A673 (cell line): ENCODE results near the gene ATG7. TPM values are rescaled to one million over a fixed set of nuclear protein-coding genes. Genes with fewer than 3 reads are reported as not detected.
A peak's percentile ranks its signal among the peaks of the same experiment; 100 is the strongest.

Experiments used
- BruUV-seq: library from RNA; stranded (reverse); fragments of 400-500 nt; replicated peaks from 2 replicates; lab custom pipeline; 2021; lab: Mats Ljungman, UMichigan
- CTCF ChIA-PET: fragments of 300-600 bp; sonication (Branson Sonifier 250); formaldehyde crosslinking; loops from one replicate; lab custom pipeline; 2022; ENCODE audit warnings: antibody characterized with exemption; lab: Charles Lee
- POLR2A ChIA-PET: fragments of 300-600 bp; sonication (Branson Sonifier 250); formaldehyde crosslinking; loops from one replicate; lab custom pipeline; 2022; ENCODE audit warnings: antibody characterized with exemption; ENCODE audit not compliant: low non-redundant PET; lab: Charles Lee
- DNase-seq: peaks from one replicate; pipeline ENCODE4 v3.0.0-alpha.2; 2015; ENCODE audit warnings: low spot score
- H3K27ac ChIP-seq: fragments of 200-600 bp; sonication (generic); 2 replicates; pipeline ENCODE4 v1.5.1; 2016; ENCODE audit warnings: mixed run types, low read depth, mild to moderate bottlenecking, mixed read lengths, antibody characterized with exemption, low read length; ENCODE audit not compliant: poor library complexity, severe bottlenecking
- H3K27me3 ChIP-seq: fragments of 200-600 bp; sonication (generic); replicated peaks from 2 replicates; pipeline ENCODE4 v1.6.1; 2017; ENCODE audit warnings: mixed run types, low read depth, mild to moderate bottlenecking, mixed read lengths, antibody characterized with exemption, low read length; ENCODE audit not compliant: insufficient read depth, poor library complexity
- H3K36me3 ChIP-seq: fragments of 200-600 bp; sonication (generic); 2 replicates; pipeline ENCODE4 v1.6.1; 2016; ENCODE audit warnings: mixed run types, mild to moderate bottlenecking, mixed read lengths, antibody characterized with exemption, low read length; ENCODE audit not compliant: insufficient read depth, poor library complexity, severe bottlenecking
- H3K4me1 ChIP-seq: fragments of 200-600 bp; sonication (generic); 2 replicates; pipeline ENCODE4 v1.6.1; 2017; ENCODE audit warnings: mixed run types, mild to moderate bottlenecking, mixed read lengths, antibody characterized with exemption, low read length; ENCODE audit not compliant: insufficient read depth, poor library complexity, severe bottlenecking
- H3K4me3 ChIP-seq: fragments of 200-600 bp; sonication (generic); 2 replicates; pipeline ENCODE4 v1.5.1; 2016; ENCODE audit warnings: low read depth, mixed run types, mild to moderate bottlenecking, mixed read lengths, low read length; ENCODE audit not compliant: poor library complexity, severe bottlenecking
- H3K9me3 ChIP-seq: fragments of 200-600 bp; sonication (generic); 2 replicates; pipeline ENCODE4 v1.6.1; 2016; ENCODE audit warnings: mixed run types, low read depth, mild to moderate bottlenecking, mixed read lengths, antibody characterized with exemption, low read length; ENCODE audit not compliant: poor library complexity, severe bottlenecking
- EZH2 ChIP-seq: fragments of 200-600 bp; sonication (generic); IDR thresholded peaks from 2 replicates; pipeline ENCODE4 v1.6.1; 2017; ENCODE audit warnings: borderline replicate concordance, low read depth, mild to moderate bottlenecking, mixed read lengths, antibody characterized with exemption, low read length; ENCODE audit not compliant: poor library complexity, severe bottlenecking
- intact Hi-C: fragments of 100-400 bp; cut with micrococcal nuclease; formaldehyde crosslinking; loops from one replicate; pipeline ENCODE4 v1.10.0; 2022; ENCODE audit not compliant: unreplicated experiment
- total RNA-seq: library from RNA; stranded (reverse); gene quantifications from 2 replicates; pipeline ENCODE4 v1.2.3, GENCODE V29; 2021
- TF ChIP-seq, protein P1 (sequence below): fragments of 300-800, 200-600 bp; sonication (generic); conservative IDR thresholded peaks from 2 replicates; pipeline ENCODE4 v1.5.1; 2017; ENCODE audit warnings: low read depth, mild to moderate bottlenecking, antibody characterized with exemption, low read length, moderate library complexity, mixed read lengths

ATG7 gene
- total RNA-seq, 1 experiment from 2014 or later: 30.9 TPM

DNA sequence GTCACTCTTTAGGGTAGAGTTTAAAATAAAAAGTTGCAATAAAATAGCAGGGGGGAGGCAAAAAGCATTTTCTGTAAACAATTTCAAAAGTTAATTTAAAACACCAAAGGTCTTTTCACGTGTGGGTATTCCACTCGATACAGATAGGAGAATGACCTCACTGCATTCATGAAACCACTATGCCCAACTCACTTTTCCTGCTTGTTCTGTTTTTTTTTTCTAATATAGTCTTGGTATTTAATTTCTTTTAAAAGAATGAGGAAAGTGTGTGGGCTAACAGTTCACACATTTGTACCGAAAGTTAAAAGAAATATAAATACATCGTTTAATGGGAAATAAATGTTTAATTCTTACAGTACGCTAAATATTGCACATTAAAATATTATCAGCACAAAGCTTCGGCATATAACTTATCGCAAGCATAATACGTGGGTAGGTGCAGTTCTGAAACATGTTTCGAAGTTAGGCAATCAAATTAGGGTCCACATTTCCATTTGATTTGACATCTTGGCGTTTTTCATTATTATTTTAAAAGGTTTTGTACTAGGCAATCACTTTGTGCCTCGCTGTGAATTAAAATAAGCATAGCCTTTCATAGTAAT lies 330.1 kb downstream of the ATG7 start:
- H3K4me1 ChIP-seq: peaks cover 47% of the 10 kb centered on the region
- peaks cover 12% of the 10 kb centered on the region for H3K36me3 ChIP-seq
- no peaks in the 10 kb centered on the region for H3K27me3 ChIP-seq
- H3K27ac ChIP-seq: peak overlapping the region; percentile 61
- CTCF ChIA-PET: no interaction called here
- POLR2A ChIA-PET: interaction anchor here (0.7 kb wide), 1 partner anchor 419 kb away, joined by 10 read pairs; no protein-coding TSS in a partner anchor
- DNase-seq: no peak
- TF ChIP-seq, protein P1, sequence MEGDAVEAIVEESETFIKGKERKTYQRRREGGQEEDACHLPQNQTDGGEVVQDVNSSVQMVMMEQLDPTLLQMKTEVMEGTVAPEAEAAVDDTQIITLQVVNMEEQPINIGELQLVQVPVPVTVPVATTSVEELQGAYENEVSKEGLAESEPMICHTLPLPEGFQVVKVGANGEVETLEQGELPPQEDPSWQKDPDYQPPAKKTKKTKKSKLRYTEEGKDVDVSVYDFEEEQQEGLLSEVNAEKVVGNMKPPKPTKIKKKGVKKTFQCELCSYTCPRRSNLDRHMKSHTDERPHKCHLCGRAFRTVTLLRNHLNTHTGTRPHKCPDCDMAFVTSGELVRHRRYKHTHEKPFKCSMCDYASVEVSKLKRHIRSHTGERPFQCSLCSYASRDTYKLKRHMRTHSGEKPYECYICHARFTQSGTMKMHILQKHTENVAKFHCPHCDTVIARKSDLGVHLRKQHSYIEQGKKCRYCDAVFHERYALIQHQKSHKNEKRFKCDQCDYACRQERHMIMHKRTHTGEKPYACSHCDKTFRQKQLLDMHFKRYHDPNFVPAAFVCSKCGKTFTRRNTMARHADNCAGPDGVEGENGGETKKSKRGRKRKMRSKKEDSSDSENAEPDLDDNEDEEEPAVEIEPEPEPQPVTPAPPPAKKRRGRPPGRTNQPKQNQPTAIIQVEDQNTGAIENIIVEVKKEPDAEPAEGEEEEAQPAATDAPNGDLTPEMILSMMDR: no peak
- no peak for TF ChIP-seq EZH2
- intact Hi-C loops: no loop called here
- H3K9me3 ChIP-seq: no peaks in the 10 kb centered on the region
- no peak overlapping the region for H3K4me3 ChIP-seq
- BruUV-seq: no TSS peak

DNA sequence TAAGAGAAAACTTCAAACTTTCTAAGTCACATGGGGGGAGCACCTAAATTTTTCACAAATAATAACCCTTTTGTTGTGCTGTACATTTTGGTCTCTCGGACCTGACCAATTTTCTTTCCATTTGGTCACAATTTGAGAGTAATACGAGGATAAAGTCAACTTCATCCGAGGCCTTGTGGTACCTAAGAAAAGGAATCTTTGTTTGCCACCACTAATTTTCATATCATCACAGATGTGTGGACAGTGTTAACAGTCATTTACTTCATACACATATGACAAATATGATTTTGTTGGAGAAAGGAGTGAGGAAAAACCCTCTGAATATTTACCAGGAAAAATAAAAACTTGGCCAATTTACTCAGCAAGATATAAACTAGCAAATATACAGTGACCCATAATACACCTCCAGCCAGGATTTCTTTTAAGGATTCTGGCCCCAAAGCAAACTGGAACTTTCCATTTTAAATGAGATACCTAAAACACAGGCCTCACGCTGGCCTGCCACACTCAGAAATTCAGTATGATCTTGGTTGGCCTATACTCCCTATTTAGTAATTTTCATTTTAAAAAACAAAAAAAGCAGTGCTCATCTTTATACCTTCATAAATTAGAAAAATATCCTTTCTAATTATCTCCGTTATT lies 330.8 kb downstream of the ATG7 start:
- Histone ChIP-seq H3K27ac (peak overlapping the region; percentile 61), H3K36me3 (peaks cover 6% of the 10 kb centered on the region), H3K27me3 (no peaks in the 10 kb centered on the region), H3K4me3 (no peak overlapping the region), H3K9me3 (no peaks in the 10 kb centered on the region), H3K4me1 (peaks cover 53% of the 10 kb centered on the region)
- BruUV-seq: no TSS peak
- no peak for DNase-seq
- ChIA-PET POLR2A (interaction anchor here (0.6 kb wide), 1 partner anchor 12 kb away, joined by 3 read pairs; no protein-coding TSS in a partner anchor), CTCF (no interaction called here)
- no peak for TF ChIP-seq EZH2
- TF ChIP-seq, protein P1: no peak
- intact Hi-C loops: no loop called here

DNA sequence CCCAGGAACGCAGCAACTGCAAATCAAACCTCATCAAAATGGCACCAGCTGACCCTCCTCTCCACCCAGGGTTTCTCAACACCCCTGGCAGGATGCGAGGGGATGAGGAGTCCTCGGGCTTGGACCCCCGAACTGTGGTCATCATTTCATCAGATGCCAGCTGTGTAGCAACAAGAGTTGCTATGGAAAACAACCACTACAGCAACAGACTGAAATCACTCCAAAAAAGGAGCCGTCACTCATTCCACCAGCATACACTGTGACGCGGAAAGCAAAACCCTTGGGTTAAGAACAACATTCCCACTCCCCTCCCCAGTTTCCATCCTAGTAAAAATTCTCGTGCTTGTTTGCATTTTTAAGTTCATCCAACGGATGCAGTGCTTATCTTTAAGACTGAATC lies 331.4 kb downstream of the ATG7 start:
- Histone ChIP-seq H3K36me3 (peaks cover 6% of the 10 kb centered on the region), H3K27ac (peak overlapping the region; percentile 61), H3K27me3 (no peaks in the 10 kb centered on the region), H3K9me3 (no peaks in the 10 kb centered on the region), H3K4me3 (no peak overlapping the region), H3K4me1 (peaks cover 60% of the 10 kb centered on the region)
- CTCF ChIA-PET: no interaction called here
- POLR2A ChIA-PET: interaction anchor here (0.6 to 0.7 kb wide), 2 partner anchors 12 to 22 kb away, joined by 3 read pairs; no protein-coding TSS in a partner anchor
- DNase-seq: no peak
- TF ChIP-seq, protein P1: no peak
- no peak for TF ChIP-seq EZH2
- intact Hi-C loops: no loop called here
- BruUV-seq: no TSS peak
